Measurements from ENCODE around the gene ALK.

ALK gene

DNA sequence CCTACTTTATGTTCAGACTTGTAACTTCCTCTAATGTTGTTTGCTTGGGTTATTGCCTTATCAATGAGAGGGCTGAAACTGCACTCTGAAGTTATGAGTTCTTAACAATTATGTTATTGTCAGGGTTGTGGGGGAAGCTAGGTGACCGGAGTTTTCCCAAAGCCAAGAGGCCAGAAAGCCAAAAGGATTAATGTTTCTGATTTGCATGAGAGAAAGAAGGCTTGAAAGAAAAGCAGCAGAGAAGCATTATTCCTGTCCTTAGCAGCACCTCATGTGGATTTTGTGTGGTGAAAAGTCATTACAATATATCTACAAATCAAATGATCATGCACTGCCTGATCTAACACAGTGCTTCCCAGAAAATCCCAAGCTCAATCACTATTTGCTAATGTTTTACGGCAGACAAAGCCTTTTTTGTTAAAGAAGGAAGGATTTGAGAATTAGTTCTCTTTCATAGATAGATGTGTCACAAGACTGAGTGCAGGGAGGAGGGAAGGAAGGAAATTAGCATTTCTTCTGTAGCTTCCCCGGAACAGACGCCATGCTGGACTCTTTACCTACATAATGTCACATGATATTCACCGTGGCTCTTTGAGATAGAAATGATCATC is 203.2 kb downstream of the ALK start:
- H3K27ac ChIP-seq, result no peak overlapping the region
- no peak for TF ChIP-seq ZFX (IDR thresholded peaks at IDR 0.05; ENCODE audit: borderline replicate concordance)
- TF ChIP-seq, protein P1, sequence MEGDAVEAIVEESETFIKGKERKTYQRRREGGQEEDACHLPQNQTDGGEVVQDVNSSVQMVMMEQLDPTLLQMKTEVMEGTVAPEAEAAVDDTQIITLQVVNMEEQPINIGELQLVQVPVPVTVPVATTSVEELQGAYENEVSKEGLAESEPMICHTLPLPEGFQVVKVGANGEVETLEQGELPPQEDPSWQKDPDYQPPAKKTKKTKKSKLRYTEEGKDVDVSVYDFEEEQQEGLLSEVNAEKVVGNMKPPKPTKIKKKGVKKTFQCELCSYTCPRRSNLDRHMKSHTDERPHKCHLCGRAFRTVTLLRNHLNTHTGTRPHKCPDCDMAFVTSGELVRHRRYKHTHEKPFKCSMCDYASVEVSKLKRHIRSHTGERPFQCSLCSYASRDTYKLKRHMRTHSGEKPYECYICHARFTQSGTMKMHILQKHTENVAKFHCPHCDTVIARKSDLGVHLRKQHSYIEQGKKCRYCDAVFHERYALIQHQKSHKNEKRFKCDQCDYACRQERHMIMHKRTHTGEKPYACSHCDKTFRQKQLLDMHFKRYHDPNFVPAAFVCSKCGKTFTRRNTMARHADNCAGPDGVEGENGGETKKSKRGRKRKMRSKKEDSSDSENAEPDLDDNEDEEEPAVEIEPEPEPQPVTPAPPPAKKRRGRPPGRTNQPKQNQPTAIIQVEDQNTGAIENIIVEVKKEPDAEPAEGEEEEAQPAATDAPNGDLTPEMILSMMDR (IDR thresholded peaks at IDR 0.05), result no peak

DNA sequence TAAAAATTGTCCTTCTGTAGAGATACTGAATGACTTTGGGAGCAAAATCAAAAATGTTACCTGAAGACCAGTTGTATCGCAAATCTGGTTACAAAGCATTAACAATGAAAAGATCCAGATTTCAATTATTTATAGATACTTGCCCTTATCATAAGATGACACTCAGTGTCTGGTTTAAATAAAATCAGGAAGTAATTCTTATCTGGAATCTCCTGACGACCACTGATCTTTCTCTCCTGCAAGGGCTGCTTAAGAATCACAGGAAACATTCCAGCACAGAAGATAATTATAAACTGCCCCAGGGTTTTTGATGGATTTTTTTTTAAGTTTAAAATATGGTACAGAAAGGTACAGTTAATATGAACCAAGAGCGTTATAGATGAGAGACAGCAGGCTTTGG is 205.7 kb downstream of the ALK start:
- TF ChIP-seq, protein P1 (IDR thresholded peaks at IDR 0.05), result no peak
- TF ChIP-seq ZFX (IDR thresholded peaks at IDR 0.05; ENCODE audit: borderline replicate concordance), result no peak
- no peak overlapping the region for H3K27ac ChIP-seq

DNA sequence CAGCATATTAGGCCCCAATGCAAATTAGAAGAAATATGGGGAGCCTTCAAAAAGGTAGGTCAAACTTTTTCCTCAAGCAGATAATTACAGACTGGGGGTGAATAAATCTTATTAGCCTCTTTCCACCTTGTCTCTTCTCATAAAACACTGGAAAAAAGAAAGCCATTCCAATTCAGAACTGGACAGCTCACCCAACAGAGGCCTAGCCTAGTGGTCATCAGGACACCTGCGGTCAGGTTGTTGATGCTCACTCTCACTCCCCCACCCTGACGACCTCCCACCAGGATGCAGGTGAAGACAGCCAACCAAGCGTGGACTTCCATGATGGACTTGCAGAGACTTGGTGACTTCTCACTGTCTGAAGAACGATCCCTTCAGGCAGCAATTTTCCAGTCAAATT is 207.1 kb downstream of the ALK start:
- H3K27ac ChIP-seq, result no peak overlapping the region
- TF ChIP-seq, protein P1 (IDR thresholded peaks at IDR 0.05), result no peak
- no peak for TF ChIP-seq ZFX (IDR thresholded peaks at IDR 0.05; ENCODE audit: borderline replicate concordance)

DNA sequence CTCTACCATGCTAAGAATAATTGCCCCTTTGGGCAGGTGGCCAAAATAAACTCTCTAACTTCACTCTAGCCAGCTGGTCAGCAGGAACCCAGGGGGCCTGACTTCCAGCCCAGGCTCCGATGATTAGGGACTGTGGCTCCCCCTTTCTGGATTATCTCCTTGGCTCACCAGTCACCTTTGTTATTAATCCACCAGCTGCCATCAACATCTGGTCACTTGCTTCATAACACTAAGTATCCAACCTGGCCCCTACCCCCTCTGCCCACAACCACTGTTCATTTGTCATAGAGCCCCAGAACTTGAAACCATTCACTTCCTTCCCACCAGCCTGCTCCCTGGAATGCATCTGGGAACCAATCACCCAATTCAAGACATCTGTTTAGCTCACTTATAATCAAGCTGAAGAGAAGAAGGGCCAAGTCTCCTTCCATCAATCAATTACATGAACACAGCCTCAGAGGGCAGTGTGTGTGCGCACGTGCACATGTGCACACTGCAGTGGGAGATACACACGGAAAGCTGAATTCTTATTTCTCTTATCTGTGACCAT is 215.1 kb downstream of the ALK start:
- no peak for TF ChIP-seq ZFX (IDR thresholded peaks at IDR 0.05; ENCODE audit: borderline replicate concordance)
- TF ChIP-seq, protein P1 (IDR thresholded peaks at IDR 0.05), result no peak
- H3K27ac ChIP-seq, result no peak overlapping the region

DNA sequence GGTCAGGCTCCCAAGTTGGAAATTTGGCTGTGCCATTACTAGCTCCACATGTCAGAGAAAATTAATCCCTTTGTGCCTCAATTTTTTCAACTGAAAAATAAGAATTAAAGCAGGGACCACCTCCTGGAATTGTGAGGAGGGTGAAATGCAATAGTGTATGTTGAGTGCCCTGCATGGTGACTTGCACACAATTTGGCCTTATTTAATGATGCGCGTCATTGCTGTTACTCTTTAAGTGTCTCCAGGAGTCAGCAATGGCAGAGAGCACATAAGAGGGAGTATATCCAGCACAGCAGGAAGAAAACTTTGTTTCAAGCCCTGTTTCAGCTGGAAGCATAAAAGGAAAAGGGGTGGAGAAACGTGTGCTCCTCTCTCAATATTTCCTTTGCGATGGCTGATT is 215.8 kb downstream of the ALK start:
- no peak overlapping the region for H3K27ac ChIP-seq
- no peak for TF ChIP-seq ZFX (IDR thresholded peaks at IDR 0.05; ENCODE audit: borderline replicate concordance)
- TF ChIP-seq, protein P1 (IDR thresholded peaks at IDR 0.05), result no peak

DNA sequence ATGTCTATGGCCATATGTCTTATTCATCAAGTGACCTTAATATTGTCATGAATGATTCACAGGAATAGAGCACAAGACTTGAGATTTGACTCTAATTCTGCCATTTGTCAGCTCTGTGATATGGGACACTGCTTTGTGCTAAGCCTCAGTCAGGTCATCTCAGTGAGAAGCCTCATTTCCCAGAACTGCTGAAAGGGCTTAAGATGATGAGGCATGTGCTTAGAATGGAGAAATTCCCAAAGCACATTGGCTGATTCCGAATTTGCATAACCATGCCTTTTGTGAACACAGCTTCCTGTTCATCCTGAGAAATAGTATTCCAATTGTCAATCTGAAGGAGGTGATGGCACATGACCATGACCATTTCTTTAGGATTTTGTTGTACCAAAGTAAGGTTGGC is 218.1 kb downstream of the ALK start:
- TF ChIP-seq ZFX (IDR thresholded peaks at IDR 0.05; ENCODE audit: borderline replicate concordance), result no peak
- TF ChIP-seq, protein P1 (IDR thresholded peaks at IDR 0.05), result no peak
- H3K27ac ChIP-seq, result no peak overlapping the region

DNA sequence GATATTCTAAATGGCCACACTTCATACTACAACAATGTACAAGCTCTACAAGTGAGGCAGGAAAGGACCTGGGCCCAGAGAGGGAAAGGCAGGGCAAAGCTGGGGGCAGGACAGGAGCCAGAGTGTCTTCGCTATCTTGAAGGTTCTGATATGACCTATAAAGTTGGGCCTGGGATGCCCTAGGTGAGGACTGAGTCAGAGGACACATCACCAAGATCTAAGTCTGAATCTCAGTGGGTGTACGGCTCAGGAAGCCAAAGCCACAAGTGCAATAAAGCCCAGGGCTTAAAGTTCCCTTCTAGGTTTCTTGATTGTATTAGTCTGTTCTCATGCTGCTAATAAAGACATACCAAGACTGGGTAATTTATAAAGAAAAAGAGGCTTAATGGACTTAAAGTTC is 219.1 kb downstream of the ALK start:
- no peak overlapping the region for H3K27ac ChIP-seq
- TF ChIP-seq ZFX (IDR thresholded peaks at IDR 0.05; ENCODE audit: borderline replicate concordance), result no peak
- TF ChIP-seq, protein P1 (IDR thresholded peaks at IDR 0.05), result no peak

Measured in 22Rv1 (cell line).